Thoracic aorta (tissue), 2 donors: ENCODE results near the gene CDC42EP5. TPM values are rescaled to one million over a fixed set of nuclear protein-coding genes. Genes with fewer than 3 reads are reported as not detected.

Source experiments
- ATAC-seq: fragments of 150-250 bp; one replicate; pipeline ENCODE4 v1.8.0; 2017; ENCODE audit warnings: low read depth; ENCODE audit not compliant: insufficient number of reproducible peaks, low FRiP score
- DNase-seq: peaks from one replicate; pipeline ENCODE4 v3.0.0-alpha.2; 2020; ENCODE audit warnings: low spot score
- H3K27ac ChIP-seq, 2 donors: fragments of 200-600 bp; sonication (generic); 1 replicate in 1 of 2; 2 replicates in 1 of 2; pipeline ENCODE4 v1.5.1; 2016; ENCODE audit warnings: mild to moderate bottlenecking in 2 of 2, moderate library complexity in 2 of 2
- H3K27me3 ChIP-seq: fragments of 200-600 bp; sonication (generic); replicated peaks from 2 replicates; pipeline ENCODE4 v1.6.0; 2016; ENCODE audit warnings: mild to moderate bottlenecking; ENCODE audit not compliant: insufficient read depth
- H3K36me3 ChIP-seq: fragments of 200-600 bp; sonication (generic); one replicate; pipeline ENCODE4 v1.5.1; 2016
- H3K4me1 ChIP-seq, 2 donors: fragments of 200-600 bp; sonication (generic); 1 replicate in 1 of 2; 2 replicates in 1 of 2; pipeline versions ENCODE4 v1.5.1 to v1.6.0; 2016; ENCODE audit warnings: low read depth in 2 of 2, mild to moderate bottlenecking in 1 of 2; ENCODE audit not compliant: control insufficient read depth in 1 of 2
- H3K4me3 ChIP-seq: fragments of 200-600 bp; sonication (generic); 2 replicates; pipeline ENCODE4 v1.5.1; 2016; ENCODE audit warnings: mild to moderate bottlenecking
- H3K9me3 ChIP-seq: fragments of 200-600 bp; sonication (generic); 2 replicates; pipeline ENCODE4 v1.5.1; 2016
- CTCF ChIP-seq: fragments of 200-600 bp; sonication (generic); IDR thresholded peaks from one replicate; pipeline ENCODE4 v1.5.1; 2019; ENCODE audit warnings: antibody characterized with exemption
- total RNA-seq, 2 donors: library from RNA; depleted of rRNA; stranded (reverse); fragments of >200 nt; gene quantifications; one replicate each; pipeline versions ENCODE4 v1.1.0 to v1.2.3, GENCODE V29; 2016

CDC42EP5 gene
- total RNA-seq, 2 donors from 2014 or later, result 41.2 to 55.9 TPM

GRCh38 chr19:54489766-54490165 is 16.7 kb upstream of the CDC42EP5 start:
- Histone ChIP-seq H3K27me3 (no peaks in the 10 kb centered on the region), H3K36me3 (no peaks in the 10 kb centered on the region), H3K4me1 (no peaks in the 10 kb centered on the region), H3K27ac (no peak overlapping the region), H3K4me3 (no peak overlapping the region), H3K9me3 (no peaks in the 10 kb centered on the region)
- no peak for TF ChIP-seq CTCF
- DNase-seq (no peak), ATAC-seq (no peak)

- no peak for ATAC-seq
- Histone ChIP-seq H3K36me3 (no peaks in the 10 kb centered on the region), H3K27me3 (no peaks in the 10 kb centered on the region)
Measured at GRCh38 chr19:54489341-54489740, 16.2 kb upstream of the CDC42EP5 start.

DNA sequence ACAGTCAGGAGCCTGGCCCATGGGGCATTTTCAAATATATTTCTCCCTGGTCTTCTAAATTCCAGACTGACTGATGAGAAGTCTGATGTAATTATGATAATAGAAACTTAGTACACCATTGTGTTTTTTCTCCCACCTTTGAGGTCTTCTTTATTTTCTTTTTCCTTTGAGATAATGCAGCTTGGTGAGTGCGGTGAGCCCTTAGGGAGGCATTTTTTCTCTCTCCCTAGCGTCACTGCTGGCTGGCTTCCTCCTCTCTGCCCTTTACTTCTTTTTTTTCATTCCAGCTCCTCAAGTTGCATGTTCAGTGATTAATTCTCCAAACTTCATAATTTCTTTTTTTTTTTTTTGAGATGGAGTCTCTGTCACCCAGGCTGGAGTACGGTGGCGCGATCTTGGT is 12.8 kb upstream of the CDC42EP5 start:
- no peaks in the 10 kb centered on the region for H3K9me3 ChIP-seq
- no peaks in the 10 kb centered on the region for H3K36me3 ChIP-seq
- no peak overlapping the region for H3K27ac ChIP-seq
- no peak for DNase-seq
- H3K4me3 ChIP-seq, result no peak overlapping the region
- no peak for TF ChIP-seq CTCF
- ATAC-seq, result no peak
- H3K4me1 ChIP-seq, result no peaks in the 10 kb centered on the region
- no peaks in the 10 kb centered on the region for H3K27me3 ChIP-seq

More at GRCh38 chr19:54489341-54489740, 16.2 kb upstream of the CDC42EP5 start:
- Histone ChIP-seq H3K9me3 (no peaks in the 10 kb centered on the region), H3K4me3 (no peak overlapping the region), H3K27ac (no peak overlapping the region), H3K4me1 (no peaks in the 10 kb centered on the region)
- TF ChIP-seq CTCF, result no peak
- no peak for DNase-seq

DNA sequence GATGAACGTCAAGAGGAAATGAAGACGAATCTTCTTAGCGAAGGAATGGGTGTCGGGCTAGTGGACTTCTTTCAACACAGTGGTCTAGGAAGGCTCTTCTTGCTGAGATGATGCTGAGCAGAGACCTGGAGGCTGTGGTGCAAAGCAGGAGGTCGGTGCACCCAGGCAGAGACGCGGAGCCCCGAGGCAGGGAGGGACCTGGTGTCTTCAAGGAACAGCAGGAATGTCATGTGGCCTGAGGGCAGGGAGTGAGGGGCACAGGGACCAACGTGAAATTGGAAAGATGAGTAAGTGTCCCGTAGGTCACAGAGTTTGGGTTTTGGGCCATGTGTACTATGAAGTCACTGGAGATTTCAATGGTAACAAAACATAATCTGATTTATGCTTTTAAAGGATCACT is 11.4 kb upstream of the CDC42EP5 start:
- no peaks in the 10 kb centered on the region for H3K27me3 ChIP-seq
- H3K27ac ChIP-seq, result no peak overlapping the region
- H3K4me3 ChIP-seq, result no peak overlapping the region
- no peaks in the 10 kb centered on the region for H3K9me3 ChIP-seq
- no peaks in the 10 kb centered on the region for H3K4me1 ChIP-seq
- no peak for DNase-seq
- no peak for TF ChIP-seq CTCF
- ATAC-seq, result no peak
- no peaks in the 10 kb centered on the region for H3K36me3 ChIP-seq

- Histone ChIP-seq H3K4me3 (no peak overlapping the region), H3K27me3 (no peaks in the 10 kb centered on the region), H3K36me3 (no peaks in the 10 kb centered on the region), H3K4me1 (no peaks in the 10 kb centered on the region), H3K9me3 (no peaks in the 10 kb centered on the region), H3K27ac (no peak overlapping the region)
- ATAC-seq (no peak), DNase-seq (no peak)
- no peak for TF ChIP-seq CTCF
Measured at GRCh38 chr19:54482889-54483288, 9.8 kb upstream of the CDC42EP5 start.
